GM13976 (cell line): Measurements from ENCODE around the gene CSTPP1.

Source experiments
- DNase-seq: peaks from one replicate; pipeline ENCODE4 v3.0.0; 2012; ENCODE audit warnings: low spot score
- in situ Hi-C: fragments of 300-500 bp; cut with MboI; formaldehyde crosslinking; loops from one replicate; pipeline ENCODE4 v1.12.0; 2022; ENCODE audit warnings: low sequenced_read_pairs, mixed read lengths, inconsistent platforms; ENCODE audit not compliant: unreplicated experiment
- TF ChIP-seq, protein P1 (sequence below): IDR thresholded peaks from 2 replicates; pipeline ENCODE4 v1.5.1; 2012; ENCODE audit warnings: borderline replicate concordance, mild to moderate bottlenecking; ENCODE audit not compliant: insufficient read depth; ENCODE audit errors: extremely low read depth, missing control alignments, control extremely low read depth

CSTPP1 gene

DNA sequence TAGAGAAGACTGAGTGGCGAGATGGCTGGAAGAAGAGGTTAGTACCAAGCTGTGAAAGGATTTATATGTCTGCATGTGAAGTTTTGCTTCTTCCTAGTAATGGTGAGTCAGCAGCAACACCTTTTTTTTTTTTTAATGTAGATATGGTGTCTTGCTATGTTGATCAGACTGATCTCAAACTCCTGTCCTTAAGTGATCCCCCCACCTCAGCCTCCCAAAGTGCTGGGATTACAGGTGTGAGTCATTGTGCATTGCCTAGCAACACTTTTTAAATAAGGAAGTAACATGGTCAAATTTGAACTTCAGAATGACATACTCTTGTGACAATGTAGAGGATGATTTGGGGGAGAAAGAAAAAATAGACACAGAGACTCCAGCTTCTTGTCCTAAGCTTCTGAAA lies 6.5 kb upstream of the CSTPP1 start:
- no peak for DNase-seq
- TF ChIP-seq, protein P1, sequence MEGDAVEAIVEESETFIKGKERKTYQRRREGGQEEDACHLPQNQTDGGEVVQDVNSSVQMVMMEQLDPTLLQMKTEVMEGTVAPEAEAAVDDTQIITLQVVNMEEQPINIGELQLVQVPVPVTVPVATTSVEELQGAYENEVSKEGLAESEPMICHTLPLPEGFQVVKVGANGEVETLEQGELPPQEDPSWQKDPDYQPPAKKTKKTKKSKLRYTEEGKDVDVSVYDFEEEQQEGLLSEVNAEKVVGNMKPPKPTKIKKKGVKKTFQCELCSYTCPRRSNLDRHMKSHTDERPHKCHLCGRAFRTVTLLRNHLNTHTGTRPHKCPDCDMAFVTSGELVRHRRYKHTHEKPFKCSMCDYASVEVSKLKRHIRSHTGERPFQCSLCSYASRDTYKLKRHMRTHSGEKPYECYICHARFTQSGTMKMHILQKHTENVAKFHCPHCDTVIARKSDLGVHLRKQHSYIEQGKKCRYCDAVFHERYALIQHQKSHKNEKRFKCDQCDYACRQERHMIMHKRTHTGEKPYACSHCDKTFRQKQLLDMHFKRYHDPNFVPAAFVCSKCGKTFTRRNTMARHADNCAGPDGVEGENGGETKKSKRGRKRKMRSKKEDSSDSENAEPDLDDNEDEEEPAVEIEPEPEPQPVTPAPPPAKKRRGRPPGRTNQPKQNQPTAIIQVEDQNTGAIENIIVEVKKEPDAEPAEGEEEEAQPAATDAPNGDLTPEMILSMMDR: no peak
- in situ Hi-C loops: no loop called here

DNA sequence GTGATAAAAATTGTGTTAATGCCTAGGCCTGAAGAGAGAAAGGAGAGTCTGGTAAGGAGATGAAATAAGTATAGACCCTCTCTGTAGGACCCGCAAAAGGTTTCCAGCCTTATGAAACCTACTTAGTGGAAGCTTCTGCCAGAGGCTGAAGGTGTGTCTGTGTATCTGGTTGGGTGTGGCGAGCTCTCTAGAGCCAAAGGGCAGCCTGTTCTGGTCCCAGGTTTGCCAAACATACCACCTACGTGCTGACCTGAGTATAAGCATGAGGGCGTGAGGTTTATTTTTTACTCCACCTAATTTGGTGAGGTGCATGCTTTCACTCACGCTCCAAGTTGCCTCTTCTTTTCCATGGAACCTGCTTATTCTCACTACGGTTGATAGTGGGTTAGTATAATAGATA lies 5.6 kb downstream of the CSTPP1 start:
- TF ChIP-seq, protein P1: no peak
- in situ Hi-C loops: no loop called here
- DNase-seq: no peak

DNA sequence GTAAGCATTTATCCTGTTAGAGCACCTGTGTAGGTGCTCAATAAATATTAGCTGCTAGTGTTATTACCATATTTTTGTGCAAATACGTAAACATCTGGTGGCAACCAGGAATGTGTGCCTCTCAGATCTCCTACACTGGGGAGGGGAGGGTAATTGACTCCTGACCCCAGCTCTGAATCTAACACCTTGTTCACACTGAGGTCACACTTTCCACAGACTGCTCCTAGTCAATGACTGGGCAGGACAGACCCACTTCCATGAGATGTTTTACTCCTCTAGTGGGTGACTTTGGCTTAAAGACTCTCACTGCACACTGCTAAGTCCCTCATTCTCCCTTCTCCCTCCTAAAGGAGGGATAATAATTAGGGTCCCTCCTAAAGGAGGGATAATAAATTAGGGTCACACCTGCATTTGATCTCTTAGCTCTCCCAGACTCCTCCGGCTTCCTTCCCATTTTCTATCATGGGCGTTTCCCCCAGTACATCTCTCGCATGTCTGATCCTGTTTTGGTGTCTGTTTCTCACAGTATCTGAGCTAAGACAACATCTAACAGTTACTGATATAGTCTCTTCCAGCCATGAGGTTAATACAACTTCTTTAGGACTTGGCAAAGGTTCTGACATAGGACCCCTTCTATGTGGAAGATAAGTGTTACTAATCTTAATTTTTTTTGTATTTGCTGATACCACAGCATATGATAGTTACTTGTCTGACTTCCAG lies 8.0 kb downstream of the CSTPP1 start:
- TF ChIP-seq, protein P1: no peak
- DNase-seq: no peak
- in situ Hi-C loops: no loop called here

DNA sequence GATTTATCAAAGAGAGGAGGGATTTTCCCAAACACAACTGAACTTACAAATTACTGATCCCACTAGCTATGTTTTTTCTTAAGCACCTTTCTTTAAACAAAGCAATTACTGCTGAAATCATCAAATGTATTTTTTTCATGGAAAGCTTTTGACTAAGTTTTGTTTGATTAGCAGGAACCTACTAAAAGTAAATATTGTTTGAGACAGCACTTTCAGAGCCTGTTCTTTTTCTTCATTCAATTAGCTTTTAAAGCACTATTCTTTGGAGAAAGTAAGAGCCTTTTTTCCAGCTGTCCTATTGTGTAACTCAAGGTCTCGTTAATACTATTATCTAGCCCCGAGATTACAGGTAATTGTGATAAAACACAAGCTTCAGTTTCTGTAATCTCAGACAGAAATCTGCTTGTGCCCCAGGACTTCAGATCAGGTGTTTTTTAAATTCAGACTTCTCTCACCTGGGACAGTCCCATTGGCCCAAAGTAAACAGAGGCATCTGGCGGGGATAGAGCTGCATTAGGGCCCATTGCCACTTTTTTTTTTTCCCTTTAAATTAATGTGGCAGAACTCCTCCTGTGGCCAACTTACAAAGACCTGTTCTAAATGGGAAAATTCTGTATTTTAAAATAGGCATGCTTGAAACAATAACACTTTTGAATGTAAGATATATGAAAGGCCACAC lies 11.0 kb downstream of the CSTPP1 start:
- no peak for DNase-seq
- in situ Hi-C loops: no loop called here
- TF ChIP-seq, protein P1: no peak

DNA sequence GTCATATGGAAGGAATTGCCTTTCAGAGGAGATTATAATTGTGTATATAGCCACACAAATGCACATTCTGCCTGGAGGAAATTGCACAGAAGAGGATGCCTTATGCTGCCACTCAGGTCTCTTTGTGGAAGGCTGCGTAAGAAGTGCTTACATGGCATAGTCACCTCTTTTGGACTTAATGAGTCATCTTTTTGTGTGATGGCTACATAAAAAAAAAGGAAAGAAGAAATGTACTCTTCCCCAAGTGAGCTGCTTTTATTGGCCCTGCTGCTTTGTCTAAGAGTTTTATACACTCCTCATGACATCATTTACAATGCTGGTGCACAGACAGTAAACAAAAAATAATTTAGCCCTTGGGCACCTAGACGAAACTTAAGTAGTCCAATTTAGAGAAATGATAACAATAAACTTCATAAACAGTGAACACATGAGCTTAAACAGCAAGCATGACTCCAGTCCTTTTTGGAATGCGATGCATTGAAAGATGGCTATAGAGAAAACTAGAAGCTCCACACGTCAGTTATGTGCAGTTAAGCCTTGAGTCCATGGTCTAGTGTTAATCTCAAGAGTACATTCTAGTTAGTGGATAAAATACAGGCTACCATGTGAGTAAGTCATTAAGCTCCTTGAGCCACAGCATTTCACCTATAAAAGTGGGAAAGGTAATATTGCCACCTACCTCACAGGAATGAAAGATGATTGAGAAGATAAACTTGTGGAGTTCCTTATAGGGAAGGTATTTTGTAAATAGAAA lies 12.0 kb downstream of the CSTPP1 start:
- TF ChIP-seq, protein P1: no peak
- in situ Hi-C loops: no loop called here
- DNase-seq: no peak

DNA sequence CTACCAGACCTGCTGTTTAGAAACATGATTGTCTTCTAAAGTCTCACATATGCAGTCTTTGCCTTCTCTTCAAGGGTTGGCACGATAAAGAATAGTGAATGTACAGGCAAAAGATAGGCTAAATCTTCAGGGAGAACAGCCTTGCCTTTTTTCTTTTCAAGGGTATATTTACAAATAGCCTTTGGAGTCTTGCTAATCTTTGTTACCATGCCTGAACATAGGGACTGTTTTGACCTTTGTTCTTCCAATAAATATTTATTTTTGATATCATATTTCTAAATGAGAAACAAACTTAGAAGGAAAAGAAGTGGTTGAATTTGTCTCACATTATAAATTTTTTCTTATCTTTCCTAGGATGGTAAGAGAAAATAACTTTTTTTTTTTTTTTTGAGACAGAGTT lies 12.7 kb downstream of the CSTPP1 start:
- in situ Hi-C loops: no loop called here
- no peak for DNase-seq
- TF ChIP-seq, protein P1: no peak
